Non-pigmented ciliary epithelial cell (primary cell): Measurements from ENCODE around the gene SUPT7L.

ENCODE experiments used
- DNase-seq: peaks from one replicate; pipeline ENCODE4 v3.0.0-alpha.2; 2010; ENCODE audit warnings: low read depth

Gene SUPT7L, protein sequence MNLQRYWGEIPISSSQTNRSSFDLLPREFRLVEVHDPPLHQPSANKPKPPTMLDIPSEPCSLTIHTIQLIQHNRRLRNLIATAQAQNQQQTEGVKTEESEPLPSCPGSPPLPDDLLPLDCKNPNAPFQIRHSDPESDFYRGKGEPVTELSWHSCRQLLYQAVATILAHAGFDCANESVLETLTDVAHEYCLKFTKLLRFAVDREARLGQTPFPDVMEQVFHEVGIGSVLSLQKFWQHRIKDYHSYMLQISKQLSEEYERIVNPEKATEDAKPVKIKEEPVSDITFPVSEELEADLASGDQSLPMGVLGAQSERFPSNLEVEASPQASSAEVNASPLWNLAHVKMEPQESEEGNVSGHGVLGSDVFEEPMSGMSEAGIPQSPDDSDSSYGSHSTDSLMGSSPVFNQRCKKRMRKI

DNA sequence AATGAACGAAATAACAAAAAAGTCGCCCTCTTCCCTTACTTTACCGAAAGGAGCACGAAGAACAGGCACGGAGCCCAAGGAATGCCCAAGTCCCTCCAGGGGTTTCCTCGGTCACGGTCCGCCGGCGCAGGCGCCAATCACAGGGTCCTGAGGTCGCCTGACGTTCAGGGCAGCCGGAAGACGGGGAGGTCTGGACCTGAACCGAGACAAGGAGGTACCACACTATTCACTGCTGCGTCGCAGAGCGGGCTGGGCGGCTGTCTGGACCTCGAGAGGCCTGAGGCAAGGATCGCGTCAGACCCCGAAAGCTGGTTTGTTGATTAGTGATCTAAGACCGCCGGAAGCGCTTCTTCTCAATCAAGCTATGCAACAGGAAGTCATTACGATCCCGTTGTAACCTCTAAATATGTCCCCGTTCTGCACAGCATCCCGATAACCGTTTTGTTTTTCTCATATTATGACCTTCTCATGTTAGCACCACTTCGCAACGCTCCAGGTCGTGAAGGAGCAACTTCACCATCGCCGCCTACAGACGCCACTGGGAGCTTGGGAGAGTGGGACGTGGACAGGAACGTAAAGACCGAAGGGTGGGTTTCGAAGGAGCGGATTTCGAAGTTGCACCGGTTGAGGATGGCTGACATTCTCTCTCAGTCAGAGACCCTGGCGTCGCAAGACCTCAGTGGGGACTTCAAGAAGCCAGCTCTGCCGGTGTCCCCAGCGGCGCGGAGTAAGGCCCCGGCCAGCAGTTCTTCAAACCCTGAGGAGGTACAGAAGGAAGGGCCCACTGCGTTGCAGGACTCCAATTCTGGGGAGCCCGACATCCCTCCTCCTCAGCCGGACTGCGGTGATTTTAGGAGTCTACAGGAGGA is at the start of gene SUPT7L, which contains the start of gene SLC4A1AP:
Gene SUPT7L, minus strand, starts transcription at position 330 of the 869 bp plus-strand sequence. CDS start 1,422 bp downstream, outside the sequence.
Gene SLC4A1AP, plus strand, starts transcription at position 605 of the 869 bp plus-strand sequence. Its CDS starts 26 bp downstream, at position 631.
- DNase-seq: no peak

DNA sequence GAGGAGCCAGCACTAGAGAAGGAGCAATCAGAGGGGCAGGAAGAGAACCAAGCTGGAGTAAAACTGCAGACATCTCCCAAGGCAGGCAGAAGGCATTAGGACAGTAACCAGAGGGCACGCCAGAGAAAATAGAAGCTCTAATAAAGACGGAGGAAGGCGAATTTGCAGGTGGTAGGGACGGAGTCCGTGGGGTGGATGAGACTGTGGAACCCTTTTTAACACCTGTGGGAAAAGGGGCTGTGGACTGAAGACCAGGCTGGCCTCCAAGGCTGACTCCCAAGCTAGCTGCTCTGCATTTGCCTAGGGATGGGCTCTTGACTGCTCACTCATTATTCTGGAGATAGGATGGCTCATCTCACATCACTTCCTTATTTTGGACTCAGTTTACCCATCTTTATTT is 49.8 kb upstream of the SUPT7L start:
- no peak for DNase-seq

DNA sequence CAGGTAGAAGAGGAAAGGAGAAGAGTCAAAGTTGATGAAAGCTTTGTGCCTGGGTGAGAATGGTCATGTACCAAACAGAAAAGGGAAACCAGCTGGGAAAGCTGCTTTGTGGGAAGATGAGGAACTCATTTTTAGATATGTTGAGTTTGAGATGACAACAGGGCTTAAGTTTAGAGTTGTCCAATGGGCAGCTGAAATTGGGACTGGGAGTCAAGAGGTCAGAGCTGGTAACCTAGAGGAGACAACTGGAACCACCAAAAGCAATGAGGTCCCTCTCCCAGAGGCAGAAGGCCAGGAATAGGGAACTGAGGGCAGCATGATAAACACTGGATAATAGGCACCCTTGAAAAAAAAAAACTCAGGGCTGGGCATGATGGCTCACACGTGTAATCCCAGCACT is 49.1 kb upstream of the SUPT7L start:
- no peak for DNase-seq

DNA sequence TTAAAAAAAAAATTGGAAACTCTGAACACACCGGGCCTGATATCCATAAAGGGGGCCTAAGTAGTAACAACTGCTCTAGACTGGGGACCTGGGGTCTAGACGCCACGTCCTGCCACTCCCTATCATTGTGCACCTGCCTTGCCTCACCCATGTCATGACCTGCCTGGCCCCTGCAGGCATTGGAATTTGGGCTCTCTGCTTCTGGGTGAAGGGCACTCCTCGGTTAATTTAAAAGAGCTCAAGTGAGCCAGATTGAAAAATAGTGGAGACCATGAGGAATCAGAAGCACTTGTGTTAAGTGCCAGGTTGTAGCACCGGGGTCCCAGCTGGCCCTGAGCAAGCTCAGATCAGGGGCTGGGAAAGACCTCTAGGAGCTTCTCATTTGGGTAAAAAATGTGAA is 48.4 kb upstream of the SUPT7L start:
- no peak for DNase-seq

DNA sequence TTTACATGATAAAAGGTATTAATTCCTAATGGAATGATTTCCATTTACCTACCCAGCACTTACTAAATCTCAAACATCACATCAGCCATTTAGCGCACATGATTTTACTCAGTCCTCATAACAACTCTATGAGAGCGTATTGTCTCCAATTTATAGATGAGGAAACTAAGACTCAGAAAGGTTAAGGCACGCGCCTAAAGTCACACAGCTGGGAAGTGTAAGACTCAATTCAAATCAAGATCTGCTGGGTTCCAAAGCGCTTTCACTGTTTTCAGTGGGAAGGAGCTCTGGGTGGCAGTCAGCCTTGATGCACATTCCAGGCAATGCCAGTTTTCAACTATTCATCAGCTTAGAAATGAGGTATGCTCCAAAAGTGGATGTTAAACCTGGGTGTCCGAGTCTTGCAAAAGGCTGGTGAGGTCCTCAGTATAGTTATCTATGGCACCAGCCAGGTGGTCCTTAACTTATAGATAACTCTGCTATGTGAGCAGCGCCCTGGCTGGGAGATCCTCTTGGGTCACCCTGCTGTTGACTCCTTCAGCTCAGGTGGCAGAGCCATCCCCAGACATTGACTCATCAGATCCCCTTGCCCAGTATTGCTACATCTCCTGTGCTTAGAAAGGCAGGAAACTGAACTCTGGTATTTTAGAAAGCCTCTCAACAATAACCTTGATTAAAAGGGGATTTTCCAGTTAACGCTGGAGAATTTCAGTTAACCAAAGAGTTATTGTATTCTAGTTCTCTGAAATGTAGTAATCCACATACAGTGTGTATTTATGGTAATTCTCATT is 47.4 kb upstream of the SUPT7L start:
- no peak for DNase-seq

DNA sequence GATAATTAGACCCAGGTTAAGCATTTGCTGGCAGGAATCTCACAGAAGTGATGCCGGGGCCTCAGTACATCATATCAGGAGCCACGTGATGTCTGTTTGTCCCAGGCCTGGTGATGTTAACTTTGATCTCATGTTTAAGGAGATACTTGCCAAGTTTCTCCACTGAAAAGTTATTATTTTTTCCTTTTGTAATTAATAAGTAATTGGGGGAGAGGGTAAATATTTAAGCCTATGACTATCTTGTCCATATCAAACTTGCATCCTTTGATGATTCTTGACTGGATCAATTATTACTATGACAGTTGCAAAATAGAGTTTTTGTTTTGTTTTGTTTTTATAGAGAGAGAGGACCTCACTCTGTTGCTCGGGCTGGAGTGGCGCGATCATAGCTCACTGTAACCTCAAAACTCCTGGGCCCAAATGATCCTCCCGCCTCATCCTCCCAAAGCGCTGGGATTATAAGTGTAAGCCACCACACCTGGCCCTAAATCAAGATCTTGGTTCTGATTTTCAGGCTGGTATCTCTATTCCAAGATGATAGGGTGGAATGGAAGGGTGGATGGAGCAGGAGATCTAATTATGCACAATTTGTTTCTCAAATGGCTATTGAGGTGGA is 46.7 kb upstream of the SUPT7L start:
- DNase-seq: no peak

DNA sequence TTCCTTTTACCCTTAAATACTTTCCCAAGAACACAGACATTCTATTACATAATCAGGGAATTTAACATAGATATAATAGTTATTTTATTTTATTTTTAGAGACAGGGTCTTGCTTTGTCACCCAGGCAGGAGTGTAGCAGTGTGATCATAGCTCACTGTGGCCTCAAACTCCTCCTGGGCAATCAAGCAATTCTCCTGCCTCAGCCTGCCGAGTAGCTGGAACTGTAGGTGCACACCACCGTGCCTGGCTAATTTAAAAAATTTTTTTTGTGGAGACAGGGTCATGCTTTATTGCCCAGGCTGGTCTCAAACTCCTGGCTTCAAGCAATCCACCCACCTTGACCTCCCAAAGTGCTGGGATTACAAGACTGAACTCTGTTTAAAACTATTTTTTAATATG is 45.9 kb upstream of the SUPT7L start:
- DNase-seq: no peak

DNA sequence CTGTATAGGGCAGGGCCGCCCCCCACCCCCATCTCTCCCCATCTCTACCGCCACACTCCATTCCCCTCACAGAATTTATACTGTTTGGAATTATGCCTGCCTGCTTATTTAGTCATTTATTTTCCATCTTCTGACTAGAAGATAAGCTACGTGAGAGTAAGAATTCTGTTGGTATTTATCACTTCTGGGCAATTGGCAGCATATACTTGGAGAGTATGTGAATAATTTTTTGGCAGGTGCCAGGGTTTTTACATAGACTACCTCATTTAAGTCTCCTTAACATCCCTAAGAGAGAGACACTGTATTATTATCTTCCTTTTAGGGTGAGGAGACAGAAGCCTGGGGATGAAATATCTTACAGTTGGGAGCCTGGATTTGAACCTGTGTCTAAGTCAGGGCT is 45.3 kb upstream of the SUPT7L start:
- DNase-seq: no peak

DNA sequence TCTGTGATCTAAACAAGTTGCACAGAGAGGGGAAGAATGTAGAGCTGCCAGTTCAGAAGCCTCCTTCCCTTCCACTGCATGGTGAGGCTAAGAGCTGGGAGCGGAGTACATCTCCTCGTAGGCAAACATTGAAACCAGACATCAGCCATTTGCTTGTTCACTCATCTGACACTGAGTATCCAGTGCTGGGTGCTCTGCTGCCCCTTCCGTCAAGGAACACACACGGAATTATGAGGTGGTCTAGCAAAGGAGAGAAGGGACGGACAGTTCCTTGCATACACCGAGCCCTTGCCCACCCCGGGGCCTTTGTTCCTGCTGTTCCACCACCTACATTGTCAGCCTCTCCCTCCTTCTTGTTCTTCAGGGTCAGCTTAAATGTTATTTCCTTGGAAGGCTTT is 44.8 kb upstream of the SUPT7L start:
- DNase-seq: no peak

DNA sequence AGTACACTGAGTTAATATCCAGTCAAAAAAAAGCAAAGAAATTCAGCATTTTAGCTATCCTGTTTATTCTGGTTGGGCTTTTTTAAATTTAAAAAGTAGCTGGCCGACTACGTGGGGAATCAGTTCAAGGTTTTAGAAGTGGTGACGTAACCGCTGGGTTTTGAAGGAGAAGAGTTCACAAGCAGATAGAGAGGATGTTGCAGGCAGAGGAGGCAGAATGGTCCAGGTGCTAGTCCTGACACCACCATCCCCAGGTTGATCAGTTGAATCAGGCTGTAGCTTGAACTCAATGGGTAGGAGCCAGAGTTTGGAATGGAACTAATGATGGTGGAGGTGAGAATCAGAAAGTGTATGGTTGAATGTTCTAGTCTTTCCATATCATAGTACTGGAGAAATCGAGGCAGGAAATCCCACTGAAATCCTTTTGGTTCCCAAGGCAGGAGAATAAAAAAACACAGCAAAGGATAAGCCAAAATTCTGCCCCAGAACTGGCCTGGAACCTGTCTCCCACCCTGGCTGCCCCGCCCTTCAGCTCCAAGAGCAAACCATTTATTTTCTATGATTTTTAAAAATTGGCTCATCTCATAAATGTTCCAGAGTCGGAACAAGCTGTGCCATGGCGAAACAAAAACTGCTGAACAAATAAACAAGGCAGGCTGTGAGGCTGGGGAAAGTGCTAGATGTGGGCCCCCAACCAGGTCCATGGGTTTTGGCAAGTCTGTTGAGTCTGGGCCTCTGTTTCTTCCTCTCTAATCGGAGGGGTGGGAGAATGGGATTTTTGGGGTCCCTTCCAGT is 44.2 kb upstream of the SUPT7L start:
- DNase-seq: no peak

DNA sequence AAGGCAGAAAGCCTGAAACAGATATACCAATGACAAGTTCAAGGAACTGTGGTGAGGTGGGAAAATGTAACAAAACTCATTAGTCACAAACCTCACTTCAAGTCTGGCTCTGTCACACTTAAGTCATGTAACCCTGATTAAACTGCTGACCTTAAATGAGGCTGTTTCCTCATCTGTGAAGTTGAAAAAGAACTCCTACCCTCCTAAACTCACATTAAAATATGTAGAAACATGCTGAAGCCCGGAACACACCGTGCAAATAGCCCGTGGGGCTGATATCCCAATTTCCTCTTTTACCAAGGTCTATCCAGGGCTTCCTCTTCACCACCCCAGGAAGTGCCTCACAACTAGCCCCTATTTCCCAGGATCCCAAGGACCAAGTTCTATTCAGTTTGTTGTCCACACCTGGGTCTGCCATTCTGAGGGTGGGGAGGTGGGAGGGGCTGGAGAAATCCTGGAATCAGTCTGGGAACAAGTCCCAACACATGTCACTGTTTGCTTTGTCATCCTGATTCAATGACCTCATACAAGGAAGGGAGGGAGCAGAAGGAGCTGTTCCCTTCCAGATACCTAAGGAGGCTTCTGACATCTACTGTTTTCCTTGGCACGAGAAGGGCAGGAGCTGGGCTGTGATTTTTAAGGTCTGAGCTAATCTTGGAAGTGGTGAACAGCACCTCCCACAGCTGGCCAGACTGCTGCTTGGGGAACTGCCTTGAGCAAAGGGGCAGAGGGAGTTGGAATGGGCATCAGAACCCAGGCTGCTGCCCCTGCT is 42.6 kb upstream of the SUPT7L start:
- peak; percentile 90 for DNase-seq

DNA sequence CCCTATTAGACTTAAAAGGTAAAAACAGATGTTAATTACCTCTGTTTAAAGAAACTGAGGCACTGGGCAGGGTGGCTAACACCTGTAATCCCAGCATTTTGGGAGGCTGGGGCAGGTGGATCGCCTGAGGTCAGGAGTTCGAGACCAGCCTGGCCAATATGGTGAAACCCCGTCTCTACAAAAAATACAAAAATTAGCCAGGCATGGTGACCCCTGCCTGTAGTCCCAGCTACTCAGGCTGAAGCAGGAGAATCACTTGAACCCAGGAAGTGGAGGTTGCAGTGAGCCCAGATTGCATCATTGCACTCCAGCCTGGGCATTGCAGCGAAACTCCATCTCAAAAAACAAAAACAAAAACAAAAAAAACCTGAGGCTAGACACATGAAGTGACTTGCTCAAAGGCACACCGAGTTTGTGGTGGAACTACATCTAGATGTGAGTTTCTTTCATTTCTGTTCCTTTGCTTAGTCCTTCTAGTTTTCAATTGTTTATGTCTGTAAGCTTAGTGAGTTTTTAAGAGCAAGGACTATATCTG is 41.0 kb upstream of the SUPT7L start:
- DNase-seq: no peak

DNA sequence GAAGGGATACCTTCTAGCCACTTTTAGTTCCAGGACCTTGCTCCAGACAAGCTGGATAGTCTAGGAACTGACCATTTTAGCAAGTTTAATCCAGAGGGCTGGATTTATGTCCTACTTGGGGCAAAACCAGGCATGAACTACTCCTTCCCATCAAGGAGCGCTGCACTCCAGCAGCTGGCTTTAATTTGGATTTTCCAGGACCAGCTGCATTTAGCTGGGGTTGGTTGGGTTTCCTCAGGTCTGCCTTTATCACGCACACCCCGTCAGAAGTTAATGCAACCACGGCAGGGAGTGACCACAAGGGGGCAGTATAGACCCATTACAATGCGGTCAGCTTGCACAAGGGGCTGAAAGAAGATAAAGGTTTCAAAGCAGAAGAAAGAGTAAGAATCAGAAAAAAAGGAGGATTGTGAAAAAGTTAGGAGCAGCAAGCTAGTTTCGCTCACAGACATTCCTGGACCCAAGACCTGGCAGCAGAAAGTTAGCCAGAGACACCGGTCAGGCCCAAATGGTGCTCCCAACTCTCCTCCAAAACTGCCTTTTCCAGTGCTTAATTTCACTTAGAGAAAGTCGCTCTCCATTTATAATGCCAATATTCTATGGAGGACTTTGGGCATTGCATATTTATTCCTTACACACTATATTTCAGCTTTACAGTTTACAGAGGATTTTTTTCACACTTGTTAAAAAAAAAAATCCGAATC is 40.4 kb upstream of the SUPT7L start:
- no peak for DNase-seq

DNA sequence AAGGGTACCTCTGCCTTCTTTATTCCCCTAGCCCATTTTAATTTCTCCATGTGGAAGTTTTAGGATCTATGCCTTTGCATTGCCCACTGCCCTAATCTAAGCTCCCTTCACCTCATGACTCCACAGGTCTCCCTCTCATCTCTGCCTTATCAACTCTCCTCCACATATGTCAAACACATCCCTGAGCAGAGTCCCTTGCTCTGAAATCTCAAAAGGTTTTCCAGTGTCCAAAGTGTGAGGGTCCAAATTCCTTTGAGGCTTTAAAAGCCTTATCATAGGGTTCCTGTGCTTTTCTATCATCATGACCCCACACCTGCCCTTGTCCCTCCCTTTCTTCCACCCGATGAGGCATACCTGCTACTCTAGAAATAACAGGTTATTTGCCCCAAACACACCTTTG is 38.9 kb upstream of the SUPT7L start:
- no peak for DNase-seq

DNA sequence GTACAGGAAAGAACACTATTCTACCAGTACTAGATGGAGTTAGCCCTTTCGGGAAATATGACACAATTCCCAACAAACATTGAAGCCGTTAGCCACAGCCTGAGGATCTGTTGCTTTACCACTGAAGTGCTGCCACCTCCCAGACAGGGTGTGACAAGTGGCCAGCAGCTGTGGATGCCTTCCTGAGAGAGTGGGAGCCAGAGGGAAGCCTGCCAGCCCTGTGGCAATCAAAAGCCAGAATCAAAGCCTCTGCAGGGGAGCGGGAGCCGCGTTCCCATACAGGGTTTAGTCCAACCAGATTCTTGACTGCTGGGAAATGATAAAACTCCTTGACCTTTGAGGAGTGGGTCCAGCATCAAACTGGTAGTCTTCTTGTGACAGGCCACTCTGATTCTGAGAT is 38.3 kb upstream of the SUPT7L start:
- no peak for DNase-seq

DNA sequence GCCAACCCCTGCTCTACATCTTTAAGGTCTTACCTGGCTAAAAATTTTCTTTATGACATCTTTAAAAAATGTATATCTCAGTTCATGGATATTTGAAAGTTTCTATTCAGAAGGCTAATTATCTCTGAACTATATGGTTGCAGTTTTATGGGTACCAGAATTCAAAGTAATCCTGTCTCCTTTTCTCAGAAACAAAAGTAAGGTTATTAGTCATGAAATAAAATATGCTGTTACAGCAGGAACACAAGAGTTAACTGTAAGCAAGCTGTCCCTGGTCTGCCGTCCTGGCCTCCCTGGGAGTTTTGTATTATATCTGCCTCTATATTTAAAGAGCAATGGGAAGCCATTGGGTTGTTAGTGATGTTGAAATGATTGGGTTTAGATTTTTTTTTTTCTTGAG is 34.2 kb upstream of the SUPT7L start:
- DNase-seq: no peak

DNA sequence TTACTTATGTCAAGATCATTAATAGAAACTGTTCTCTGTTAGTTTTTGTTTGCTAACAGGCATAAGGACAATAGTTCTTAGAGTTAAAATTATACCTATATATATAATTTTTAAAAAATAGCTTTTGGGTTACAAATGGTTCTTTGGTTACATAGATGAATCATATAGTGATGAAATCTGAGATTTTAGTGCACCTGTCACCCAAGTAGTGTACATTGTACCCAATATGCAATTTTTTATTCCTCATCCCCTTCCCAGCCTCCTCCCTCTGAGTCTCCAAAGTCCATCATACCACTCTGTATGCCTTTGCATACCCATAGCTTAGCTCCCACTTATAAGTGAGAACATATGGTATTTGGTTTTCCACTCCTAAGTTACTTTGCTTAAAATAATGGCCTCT is 26.6 kb upstream of the SUPT7L start:
- DNase-seq: no peak

DNA sequence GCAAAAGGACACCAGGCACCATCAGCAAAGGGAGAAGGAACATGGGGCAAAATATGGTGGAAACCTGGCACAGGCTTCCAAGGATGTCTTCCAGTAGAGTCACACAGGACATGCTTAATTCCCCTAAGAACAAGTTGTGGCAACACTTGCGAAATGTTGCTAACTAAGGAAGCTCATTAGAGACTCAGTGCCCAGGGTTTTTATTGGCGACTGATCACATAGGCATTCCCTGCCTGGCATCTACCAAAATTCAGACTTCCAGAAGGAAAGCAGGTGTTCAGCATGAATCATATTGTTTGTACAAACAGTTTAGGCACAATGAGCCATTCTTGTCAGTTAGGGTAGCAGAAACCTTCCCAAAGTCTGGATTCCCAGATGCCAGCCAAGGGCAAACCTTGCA is 26.0 kb upstream of the SUPT7L start:
- DNase-seq: no peak

DNA sequence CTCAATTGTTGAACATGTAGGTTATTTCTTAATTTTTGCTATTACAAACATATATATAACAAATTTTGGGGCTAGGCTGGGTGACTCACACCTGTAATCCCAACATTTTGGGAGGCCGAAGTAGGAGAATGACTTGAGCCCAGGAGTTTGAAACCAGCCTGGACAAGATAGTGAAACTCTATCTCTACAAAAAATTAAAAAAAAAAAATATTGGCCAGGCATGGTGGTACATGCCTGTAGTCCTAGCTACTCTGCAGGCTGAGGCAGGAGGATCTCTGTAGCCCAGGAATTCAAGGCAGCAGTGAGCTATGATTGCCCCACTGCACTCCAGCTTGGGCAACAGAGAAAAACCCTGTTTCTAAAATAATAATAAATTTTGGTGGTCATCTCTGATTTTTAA is 23.8 kb upstream of the SUPT7L start:
- DNase-seq: no peak
